Stomach (tissue), 9 donors: ENCODE data around the gene CYB561D1. TPM values are rescaled to one million over a fixed set of nuclear protein-coding genes. Genes with fewer than 3 reads are reported as not detected.

Experiments used
- DNase-seq, 2 donors: peaks; one replicate each; pipeline versions ENCODE4 v3.0.0 to v3.0.0-alpha.2; 2013 to 2019
- H3K27ac ChIP-seq, 5 donors: fragments of 200-600 bp in 4 of 5; sonication (generic) in 4 of 5; one replicate each; pipeline ENCODE4 v1.5.1; 2013 to 2019; ENCODE audit warnings: mild to moderate bottlenecking in 1 of 5, moderate library complexity in 1 of 5
- H3K27me3 ChIP-seq, 3 donors: fragments of 200-600 bp; sonication (generic); one replicate each; pipeline ENCODE4 v1.5.1; 2017 to 2019; ENCODE audit warnings: mixed run types in 1 of 3
- H3K36me3 ChIP-seq, 4 donors: fragments of 200-600 bp; sonication (generic); 1 replicate in 3 of 4; 2 replicates in 1 of 4; pipeline ENCODE4 v1.5.1; 2016 to 2019
- H3K4me1 ChIP-seq, 4 donors: fragments of 200-600 bp; sonication (generic); one replicate each; pipeline ENCODE4 v1.5.1; 2016 to 2019
- H3K4me3 ChIP-seq, 4 donors: fragments of 200-600 bp; sonication (generic) in 3 of 4; one replicate each; pipeline ENCODE4 v1.5.1; 2016 to 2019; ENCODE audit warnings: mild to moderate bottlenecking in 1 of 4
- H3K9me3 ChIP-seq, 4 donors: fragments of 200-600 bp; sonication (generic); one replicate each; pipeline ENCODE4 v1.5.1; 2016 to 2019
- EP300 ChIP-seq: sonication (generic); formaldehyde crosslinking; IDR thresholded peaks from one replicate; pipeline ENCODE4 v1.6.1; 2017; ENCODE audit warnings: antibody characterized with exemption
- POLR2A ChIP-seq, 4 donors: fragments of 450-650 bp; IDR thresholded peaks; one replicate each; pipeline ENCODE4 v1.6.1; 2016; ENCODE audit warnings: antibody characterized with exemption in 4 of 4, control low read depth in 2 of 4, mild to moderate bottlenecking in 1 of 4, moderate library complexity in 1 of 4
- POLR2AphosphoS5 ChIP-seq, 3 donors: sonication (generic); formaldehyde crosslinking; IDR thresholded peaks; one replicate each; pipeline ENCODE4 v1.6.1; 2016; ENCODE audit warnings: antibody characterized with exemption in 3 of 3
- WGBS, 5 donors: extraction: QIAGEN DNeasy Blood & Tissue Kit in 3 of 5; methylation state at CpG; one replicate each; pipeline versions ENCODE4 v1.1.5 to v1.1.7; 2013 to 2018; 5-methylcytosine and 5-hydroxymethylcytosine counted together
- intact Hi-C: fragments of 100-400 bp; cut with DNase I; formaldehyde crosslinking; loops from one replicate; pipeline ENCODE4 v1.15.1; 2023; ENCODE audit warnings: low total_unique reads
- polyA plus RNA-seq, 3 donors: library from polyadenylated mRNA; stranded (reverse); fragments of 200-250 nt; gene quantifications; one replicate each; pipeline ENCODE4 v1.2.3, GENCODE V29; 2013
- total RNA-seq, 5 donors: library from RNA; depleted of rRNA; stranded (reverse); fragments of >200 nt; gene quantifications; one replicate each; pipeline versions ENCODE4 v1.1.0 to v1.2.3, GENCODE V29; 2014 to 2016
- TF ChIP-seq, protein P1 (sequence below), 7 experiments: fragments of 450-650 bp in 4 of 7; fragments of 200-600 bp in 3 of 7; sonication (generic) in 3 of 7; IDR thresholded peaks; one replicate each; pipeline ENCODE4 v1.5.1; 2016 to 2019; ENCODE audit warnings: antibody characterized with exemption in 7 of 7, control low read depth in 2 of 7, mild to moderate bottlenecking in 1 of 7
- donor health status: healthy with polysubstance abuse.
- donor health status: Bipolar disorder and iron deficiency.
- donor health status: healthy.

Gene CYB561D1
- total and polyA plus RNA-seq, 8 donors, result 1.8 to 6.4 (median 2.5) TPM

GRCh38 chr1:109529881-109530456, 36.1 kb downstream of the CYB561D1 start:
- no peak overlapping the region for H3K4me3 ChIP-seq
- no peaks in the 10 kb centered on the region for H3K9me3 ChIP-seq
- H3K36me3 ChIP-seq, result no peaks in the 10 kb centered on the region
- H3K4me1 ChIP-seq, result peaks cover 0 to 21% (median 16%) of the 10 kb centered on the region in 4 donors
- WGBS, 5 donors, result 66 to 78% (median 74%) methylated on average over 7 to 8 of the region's 8 CpGs
- TF ChIP-seq POLR2A (IDR thresholded peaks at IDR 0.05) (no peak), EP300 (no peak), POLR2AphosphoS5 (IDR thresholded peaks at IDR 0.05) (no peak)
- TF ChIP-seq, protein P1, sequence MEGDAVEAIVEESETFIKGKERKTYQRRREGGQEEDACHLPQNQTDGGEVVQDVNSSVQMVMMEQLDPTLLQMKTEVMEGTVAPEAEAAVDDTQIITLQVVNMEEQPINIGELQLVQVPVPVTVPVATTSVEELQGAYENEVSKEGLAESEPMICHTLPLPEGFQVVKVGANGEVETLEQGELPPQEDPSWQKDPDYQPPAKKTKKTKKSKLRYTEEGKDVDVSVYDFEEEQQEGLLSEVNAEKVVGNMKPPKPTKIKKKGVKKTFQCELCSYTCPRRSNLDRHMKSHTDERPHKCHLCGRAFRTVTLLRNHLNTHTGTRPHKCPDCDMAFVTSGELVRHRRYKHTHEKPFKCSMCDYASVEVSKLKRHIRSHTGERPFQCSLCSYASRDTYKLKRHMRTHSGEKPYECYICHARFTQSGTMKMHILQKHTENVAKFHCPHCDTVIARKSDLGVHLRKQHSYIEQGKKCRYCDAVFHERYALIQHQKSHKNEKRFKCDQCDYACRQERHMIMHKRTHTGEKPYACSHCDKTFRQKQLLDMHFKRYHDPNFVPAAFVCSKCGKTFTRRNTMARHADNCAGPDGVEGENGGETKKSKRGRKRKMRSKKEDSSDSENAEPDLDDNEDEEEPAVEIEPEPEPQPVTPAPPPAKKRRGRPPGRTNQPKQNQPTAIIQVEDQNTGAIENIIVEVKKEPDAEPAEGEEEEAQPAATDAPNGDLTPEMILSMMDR (IDR thresholded peaks at IDR 0.05), result no peak
- no peak for DNase-seq
- H3K27me3 ChIP-seq, result no peaks in the 10 kb centered on the region
- intact Hi-C loops, result loop anchor here (5.0 kb wide), 1 partner anchor 38 kb away; the partner anchor contains the start of gene CYB561D1
- no peak overlapping the region for H3K27ac ChIP-seq

- DNase-seq, result peak in 1 of 2 donors; percentile 71
- Histone ChIP-seq H3K9me3 (no peaks in the 10 kb centered on the region), H3K4me3 (no peak overlapping the region), H3K4me1 (peaks cover 0 to 21% (median 17%) of the 10 kb centered on the region in 4 donors), H3K36me3 (no peaks in the 10 kb centered on the region), H3K27ac (no peak overlapping the region), H3K27me3 (no peaks in the 10 kb centered on the region)
- 73 to 82% (median 77%) methylated on average over 8 to 13 of the region's 13 CpGs for WGBS, 5 donors
- TF ChIP-seq POLR2A (IDR thresholded peaks at IDR 0.05) (no peak), EP300 (no peak), POLR2AphosphoS5 (IDR thresholded peaks at IDR 0.05) (no peak)
- TF ChIP-seq, protein P1 (IDR thresholded peaks at IDR 0.05), result no peak
- intact Hi-C loops, result loop anchor here (5.0 kb wide), 1 partner anchor 38 kb away; the partner anchor contains the start of gene CYB561D1
Measured at GRCh38 chr1:109530457-109531087, 36.7 kb downstream of the CYB561D1 start.

- no peaks in the 10 kb centered on the region for H3K27me3 ChIP-seq
- H3K4me1 ChIP-seq, result peaks cover 0 to 27% (median 21%) of the 10 kb centered on the region in 4 donors
- TF ChIP-seq, protein P1 (IDR thresholded peaks at IDR 0.05), result no peak
- TF ChIP-seq POLR2AphosphoS5 (IDR thresholded peaks at IDR 0.05) (no peak), POLR2A (IDR thresholded peaks at IDR 0.05) (no peak), EP300 (no peak)
- 81 to 97% (median 91%) methylated on average over 4 of the region's 4 CpGs for WGBS, 5 donors
- intact Hi-C loops, result loop anchor here (5.0 kb wide), 1 partner anchor 39 kb away; the partner anchor contains the start of gene CYB561D1
- H3K36me3 ChIP-seq, result no peaks in the 10 kb centered on the region
- H3K4me3 ChIP-seq, result no peak overlapping the region
- no peaks in the 10 kb centered on the region for H3K9me3 ChIP-seq
- no peak for DNase-seq
- no peak overlapping the region for H3K27ac ChIP-seq
Measured at GRCh38 chr1:109531380-109531779, 37.5 kb downstream of the CYB561D1 start.

- 44 to 55% (median 46%) methylated on average over 16 of the region's 16 CpGs for WGBS, 5 donors
- no peak for TF ChIP-seq POLR2AphosphoS5 (IDR thresholded peaks at IDR 0.05)
- no peak for TF ChIP-seq EP300
- H3K36me3 ChIP-seq, result no peaks in the 10 kb centered on the region
- H3K27me3 ChIP-seq, result no peaks in the 10 kb centered on the region
- DNase-seq, result no peak
- intact Hi-C loops, result loop anchor here (5.0 kb wide), 1 partner anchor 40 kb away; the partner anchor contains the start of gene CYB561D1
- peak overlapping the region in 2 of 5 donors; percentile 54 to 61 for H3K27ac ChIP-seq
- H3K4me3 ChIP-seq, result peak overlapping the region in 1 of 4 donors; percentile 7
- no peaks in the 10 kb centered on the region for H3K9me3 ChIP-seq
- peaks cover 0 to 29% (median 22%) of the 10 kb centered on the region in 4 donors for H3K4me1 ChIP-seq
Measured at GRCh38 chr1:109531826-109532364, 38.0 kb downstream of the CYB561D1 start.
